ENCODE results near the gene PRKCD. TPM values are rescaled to one million over a fixed set of nuclear protein-coding genes. Genes with fewer than 3 reads are reported as not detected.
A peak's percentile ranks its signal among the peaks of the same experiment; 100 is the strongest.

Gene PRKCD
- total RNA-seq = 1.9 and 3.0 TPM in 2 replicates

DNA sequence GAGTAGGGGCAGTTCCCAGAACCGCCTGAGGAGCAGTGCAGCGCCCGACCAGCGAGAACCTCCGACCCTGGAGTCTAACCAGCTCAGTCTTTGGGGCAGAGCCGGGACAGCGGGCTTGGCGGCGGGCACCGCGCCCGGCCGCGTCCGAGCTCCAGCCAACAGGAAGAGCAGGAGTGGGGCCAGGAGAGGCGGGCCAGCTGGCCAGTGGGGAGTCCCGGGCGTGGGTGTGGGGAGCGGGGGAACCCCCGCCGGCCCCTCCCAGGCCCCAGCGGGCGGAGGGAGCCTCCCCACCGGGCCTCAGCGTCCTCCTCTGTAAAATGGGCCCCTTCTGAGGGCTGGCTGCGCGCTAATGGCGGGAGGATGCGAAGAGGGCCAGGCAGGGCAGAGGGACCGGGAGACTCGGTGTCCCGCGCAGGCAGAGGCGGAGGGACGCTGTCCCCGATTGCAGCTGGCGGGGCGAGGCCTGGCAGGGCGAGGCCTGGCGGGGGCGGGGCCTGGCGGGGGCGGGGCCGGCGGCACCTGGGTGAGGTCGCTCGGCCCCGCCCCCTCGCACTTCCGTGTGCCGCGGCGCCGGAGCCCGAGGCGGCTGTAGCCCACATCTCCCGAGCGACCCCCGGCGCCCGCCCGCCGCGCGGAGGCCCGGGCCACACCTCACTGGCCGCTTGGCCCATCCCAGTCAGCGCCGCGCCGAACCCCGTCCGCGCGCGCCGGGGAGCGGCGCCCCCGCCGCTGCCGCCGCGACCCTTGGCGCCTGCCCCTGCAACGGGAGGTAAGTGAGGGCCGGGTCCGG is at the start of gene PRKCD:
Gene PRKCD (plus strand): TSS at position 550 of the 790 bp plus-strand sequence. CDS start 17,214 bp downstream, outside the sequence.
- peak; percentile 46 to 85 for DNase-seq (ENCODE audit: low read depth in 2 of 2)

DNA sequence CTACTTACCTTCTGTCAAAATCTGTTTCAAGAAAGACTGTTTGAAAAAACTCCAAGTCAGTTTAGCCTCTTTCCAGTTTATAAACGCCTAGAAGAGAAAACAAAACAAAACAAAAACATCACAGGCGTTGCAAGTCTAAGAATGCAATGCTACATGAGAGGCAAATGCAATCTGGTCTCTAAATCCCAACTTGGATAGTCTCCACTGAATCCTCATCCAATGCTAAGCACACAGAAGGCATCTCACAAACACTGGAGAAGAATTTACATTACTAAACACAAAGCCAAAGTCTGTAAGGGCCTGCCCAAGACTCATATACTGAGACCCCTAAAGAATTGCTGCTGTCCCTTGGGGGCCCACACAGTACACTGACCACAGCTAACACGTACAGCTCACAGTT is 49.2 kb upstream of the PRKCD start:
- DNase-seq (ENCODE audit: low read depth in 2 of 2) = no peak

DNA sequence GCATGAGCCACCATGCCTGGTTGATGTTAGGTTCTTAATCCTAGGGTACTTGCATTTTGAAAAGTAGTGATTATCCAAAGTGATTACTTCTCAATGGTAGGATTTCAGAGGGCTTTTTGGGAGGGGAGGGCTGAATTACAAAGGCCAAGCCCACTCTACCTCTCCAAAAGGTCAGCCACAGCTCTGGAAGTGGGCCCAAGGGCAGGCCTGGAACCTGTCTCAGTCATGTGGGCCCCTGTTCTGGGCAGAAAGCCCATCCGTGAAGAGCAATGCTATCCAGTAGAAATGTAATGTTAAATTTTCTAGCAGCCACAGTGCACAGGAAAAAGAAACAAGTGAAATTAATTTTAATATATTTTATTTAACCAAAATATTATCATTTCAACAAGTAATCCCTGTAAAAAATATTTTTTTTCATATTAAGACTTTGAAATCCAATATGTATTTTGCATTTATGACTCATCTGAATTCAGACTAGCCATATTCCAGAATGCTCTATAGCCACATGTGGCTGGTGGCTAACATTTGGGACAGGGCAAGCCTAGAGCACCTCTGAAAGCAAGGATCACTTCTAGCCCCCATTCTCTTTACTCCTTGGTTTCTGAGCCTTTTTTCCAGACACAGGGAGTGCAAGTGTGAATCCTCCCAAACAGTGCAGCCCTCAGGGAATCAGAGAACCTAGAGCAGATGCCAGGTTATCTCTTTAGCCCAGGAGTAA is 47.6 kb upstream of the PRKCD start:
- no peak for DNase-seq (ENCODE audit: low read depth in 2 of 2)

DNA sequence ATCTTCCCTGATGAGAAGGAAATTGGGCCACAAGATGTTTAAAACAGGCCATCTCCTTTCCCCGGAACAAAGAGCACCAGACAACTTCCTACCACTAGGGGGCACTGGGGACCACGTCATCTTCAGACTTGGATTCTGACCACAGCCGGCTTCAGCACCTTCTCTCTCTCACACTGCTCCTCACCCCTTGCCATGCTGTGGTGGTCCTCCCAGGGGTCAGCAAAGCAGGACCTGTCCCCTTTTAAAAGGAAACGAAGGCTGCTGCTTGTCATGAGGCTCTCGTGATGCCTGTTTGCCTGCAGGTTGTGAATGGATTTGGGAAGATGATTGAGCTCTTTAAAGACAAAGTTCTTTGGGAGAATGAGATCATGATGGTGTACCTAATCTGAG is 47.0 kb upstream of the PRKCD start:
- DNase-seq (ENCODE audit: low read depth in 2 of 2) = peak; percentile 57 to 76

DNA sequence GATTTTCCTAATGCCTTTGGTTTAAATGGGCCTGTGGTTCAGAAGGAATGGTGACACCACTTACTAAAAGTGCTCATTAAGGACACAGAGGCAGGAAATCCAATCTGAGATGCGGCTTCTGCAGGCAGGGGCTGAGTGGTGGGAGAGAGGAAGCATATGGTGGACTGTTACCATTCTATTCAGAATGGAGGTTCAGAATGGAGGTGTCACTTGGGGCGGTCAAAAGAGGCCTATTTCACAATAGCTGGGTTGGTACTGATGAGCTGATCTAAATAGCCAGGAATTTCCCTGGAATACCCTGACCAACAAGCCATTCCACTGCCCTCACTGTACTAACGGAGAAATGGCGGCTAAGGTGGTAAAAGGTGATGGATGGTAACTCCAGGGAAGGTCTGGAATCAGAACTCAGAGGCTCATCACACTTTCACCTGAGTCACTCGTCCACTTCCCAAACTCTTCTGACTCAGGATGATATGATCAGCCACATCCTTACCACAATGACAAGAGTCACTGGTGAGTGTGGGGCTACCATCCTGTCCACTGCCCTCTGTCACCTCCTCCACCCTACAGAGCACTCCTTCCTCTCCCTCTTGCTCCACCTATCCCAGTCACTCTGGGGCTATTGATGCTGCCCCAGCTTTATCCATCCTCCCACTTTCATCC is 46.5 kb upstream of the PRKCD start:
- DNase-seq (ENCODE audit: low read depth in 2 of 2) = no peak

DNA sequence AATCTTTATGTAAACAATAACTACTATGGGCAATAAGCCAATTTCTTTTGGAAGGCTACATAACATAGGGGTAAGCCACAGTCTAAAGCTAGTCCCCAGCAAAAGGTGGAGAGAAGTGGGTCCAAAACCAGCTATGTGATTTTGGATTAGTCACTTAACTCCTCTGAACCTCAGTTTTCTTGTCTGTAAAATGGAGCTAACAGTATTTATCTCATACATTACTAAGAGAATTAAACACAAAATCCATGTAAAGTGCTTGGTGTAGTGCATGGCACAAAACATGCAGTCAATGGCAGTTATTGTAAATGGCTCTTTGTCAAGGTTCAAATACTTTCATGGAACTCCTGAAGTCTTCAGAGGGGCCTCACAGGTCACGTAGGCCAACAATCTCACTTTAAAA is 44.1 kb upstream of the PRKCD start:
- DNase-seq (ENCODE audit: low read depth in 2 of 2) = no peak

DNA sequence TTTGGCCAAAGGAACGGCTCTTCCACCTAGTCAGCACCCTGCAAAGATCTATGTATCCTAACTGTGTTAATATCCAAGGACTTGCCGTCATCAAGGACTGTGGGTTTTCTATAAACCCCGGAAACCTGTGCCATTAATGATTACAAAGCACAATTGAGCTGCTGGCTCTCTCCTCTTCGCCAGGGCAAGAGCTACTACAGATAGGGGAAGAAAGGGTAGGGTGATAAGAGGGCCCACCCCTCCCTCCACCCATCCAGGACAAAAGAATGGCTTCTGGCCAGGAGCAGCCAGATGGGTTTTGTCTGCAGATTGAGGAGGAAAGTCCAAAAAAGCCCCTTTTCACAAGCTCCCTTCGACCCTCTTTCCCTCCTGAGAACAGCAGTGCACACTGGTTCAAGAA is 40.7 kb upstream of the PRKCD start:
- no peak for DNase-seq (ENCODE audit: low read depth in 2 of 2)

DNA sequence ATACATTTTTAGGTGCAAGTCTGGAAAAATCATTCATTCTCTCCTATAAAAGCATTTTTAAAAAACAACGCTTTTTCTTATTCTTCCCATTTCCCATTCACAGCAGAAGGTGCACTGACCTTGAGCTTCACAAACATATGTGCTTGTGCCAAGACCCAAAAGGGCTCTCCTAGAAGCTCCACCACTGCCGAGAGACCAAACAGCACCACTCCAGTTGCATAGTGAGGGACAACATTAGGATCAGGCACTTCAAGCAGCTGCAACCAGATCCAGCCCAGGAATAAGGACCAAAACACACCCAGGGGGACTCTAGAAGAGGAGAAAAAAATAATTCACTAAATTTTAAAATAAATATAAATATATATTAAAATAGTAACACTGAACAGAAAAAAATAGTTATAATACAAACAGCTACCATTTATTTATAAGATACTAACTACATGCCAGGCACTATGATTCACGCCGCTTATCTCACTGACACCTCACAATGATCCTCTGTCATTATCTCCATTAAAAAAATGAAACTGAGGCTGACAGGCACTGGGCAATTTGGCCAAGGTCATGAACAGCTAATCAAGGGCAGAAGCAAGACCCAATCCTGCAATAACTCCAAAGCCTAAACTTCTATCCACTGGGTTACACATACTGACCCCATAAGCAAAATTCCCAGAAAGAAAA is 38.6 kb upstream of the PRKCD start:
- DNase-seq (ENCODE audit: low read depth in 2 of 2) = no peak

DNA sequence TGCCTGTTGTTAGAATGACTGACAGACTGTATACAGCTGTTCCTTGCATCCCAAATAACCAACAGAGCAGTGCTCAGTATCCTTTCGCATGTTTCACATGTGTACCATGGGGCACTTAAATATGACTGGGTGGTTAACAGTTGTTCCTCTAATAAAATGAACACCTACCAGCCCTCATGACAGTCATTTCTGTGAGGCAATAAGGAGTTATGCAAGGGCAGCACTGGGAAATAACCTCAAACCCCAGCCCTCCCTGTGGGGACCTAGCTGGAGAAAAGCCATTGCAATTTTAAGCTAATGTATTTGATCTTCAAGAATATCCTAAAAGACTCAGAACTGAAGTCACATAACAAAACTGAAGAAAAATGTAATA is 38.1 kb upstream of the PRKCD start:
- no peak for DNase-seq (ENCODE audit: low read depth in 2 of 2)

DNA sequence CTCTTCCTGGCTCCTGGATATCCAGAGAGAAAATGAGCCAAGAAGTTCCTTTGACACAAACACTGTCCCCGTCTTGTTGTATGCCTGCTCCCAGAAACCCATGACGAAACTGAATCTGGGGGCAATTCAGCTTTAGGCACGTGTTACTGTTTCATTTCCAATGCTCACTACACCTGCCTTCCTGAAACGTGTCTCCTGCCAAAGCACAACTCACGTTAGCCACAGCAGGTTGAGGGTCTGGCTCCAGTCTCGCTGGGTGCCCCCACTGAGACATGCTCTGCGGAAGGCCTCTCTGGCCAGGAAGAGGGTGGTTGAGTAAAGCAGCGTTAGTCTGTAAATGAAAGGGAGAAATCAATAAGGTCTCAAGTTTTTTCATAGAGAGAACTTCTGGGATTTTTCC is 37.5 kb upstream of the PRKCD start:
- DNase-seq (ENCODE audit: low read depth in 2 of 2) = no peak

DNA sequence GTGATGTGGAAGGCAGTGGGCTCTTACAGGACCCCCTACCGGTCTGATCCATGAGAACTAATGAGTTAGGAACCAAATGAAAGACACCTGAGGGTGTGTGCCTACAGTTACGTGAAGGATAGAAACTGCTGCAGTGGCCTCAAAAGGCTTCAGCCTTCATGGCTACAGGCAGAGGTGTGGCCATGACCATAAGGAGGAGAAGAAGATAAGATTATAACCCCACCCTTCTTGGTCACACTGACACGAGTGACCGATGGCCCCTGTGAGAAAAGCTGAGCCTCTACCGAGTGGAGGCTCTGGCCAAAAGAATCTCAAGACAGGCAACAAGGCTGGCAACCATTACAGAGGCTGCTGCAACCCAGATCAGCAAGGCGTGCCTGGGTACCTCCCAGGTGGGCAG is 37.1 kb upstream of the PRKCD start:
- no peak for DNase-seq (ENCODE audit: low read depth in 2 of 2)

DNA sequence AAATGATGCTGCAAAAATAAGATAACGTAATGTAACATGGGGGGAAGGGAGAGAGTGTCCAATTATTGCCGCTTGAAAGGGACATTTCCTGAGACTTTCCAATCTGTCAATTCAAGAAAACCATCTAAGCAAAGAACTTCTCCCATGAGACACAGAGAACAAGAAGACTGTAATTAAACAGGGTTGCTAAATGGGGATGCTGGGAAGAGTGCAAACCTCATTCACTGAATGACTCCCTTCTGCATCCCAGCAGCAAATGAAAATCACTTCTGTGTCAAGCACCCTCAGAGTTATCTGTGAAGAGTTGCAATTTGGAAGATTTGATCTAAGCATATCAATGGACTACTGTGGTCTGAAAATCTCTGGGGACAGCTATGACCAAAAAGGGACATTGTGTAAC is 34.4 kb upstream of the PRKCD start:
- DNase-seq (ENCODE audit: low read depth in 2 of 2) = no peak

DNA sequence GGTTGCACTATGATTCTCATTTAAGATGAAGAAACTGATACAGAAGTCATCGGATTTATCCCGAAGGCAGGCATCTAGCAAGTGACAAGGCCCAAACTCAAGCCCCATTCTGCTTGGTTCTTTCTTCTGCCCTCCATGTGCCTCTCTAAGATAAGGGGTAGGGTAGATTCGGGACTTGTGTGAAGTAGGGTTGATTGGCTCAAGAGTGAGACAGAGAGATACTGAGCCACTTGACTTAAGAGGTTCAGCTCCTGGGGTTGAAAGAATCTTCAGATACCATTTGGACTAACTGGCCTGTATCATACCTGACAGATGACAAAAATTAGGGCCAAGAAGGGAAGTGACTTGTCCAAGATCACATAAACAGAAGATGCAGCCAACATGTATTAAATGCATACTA is 31.7 kb upstream of the PRKCD start:
- DNase-seq (ENCODE audit: low read depth in 2 of 2) = no peak

DNA sequence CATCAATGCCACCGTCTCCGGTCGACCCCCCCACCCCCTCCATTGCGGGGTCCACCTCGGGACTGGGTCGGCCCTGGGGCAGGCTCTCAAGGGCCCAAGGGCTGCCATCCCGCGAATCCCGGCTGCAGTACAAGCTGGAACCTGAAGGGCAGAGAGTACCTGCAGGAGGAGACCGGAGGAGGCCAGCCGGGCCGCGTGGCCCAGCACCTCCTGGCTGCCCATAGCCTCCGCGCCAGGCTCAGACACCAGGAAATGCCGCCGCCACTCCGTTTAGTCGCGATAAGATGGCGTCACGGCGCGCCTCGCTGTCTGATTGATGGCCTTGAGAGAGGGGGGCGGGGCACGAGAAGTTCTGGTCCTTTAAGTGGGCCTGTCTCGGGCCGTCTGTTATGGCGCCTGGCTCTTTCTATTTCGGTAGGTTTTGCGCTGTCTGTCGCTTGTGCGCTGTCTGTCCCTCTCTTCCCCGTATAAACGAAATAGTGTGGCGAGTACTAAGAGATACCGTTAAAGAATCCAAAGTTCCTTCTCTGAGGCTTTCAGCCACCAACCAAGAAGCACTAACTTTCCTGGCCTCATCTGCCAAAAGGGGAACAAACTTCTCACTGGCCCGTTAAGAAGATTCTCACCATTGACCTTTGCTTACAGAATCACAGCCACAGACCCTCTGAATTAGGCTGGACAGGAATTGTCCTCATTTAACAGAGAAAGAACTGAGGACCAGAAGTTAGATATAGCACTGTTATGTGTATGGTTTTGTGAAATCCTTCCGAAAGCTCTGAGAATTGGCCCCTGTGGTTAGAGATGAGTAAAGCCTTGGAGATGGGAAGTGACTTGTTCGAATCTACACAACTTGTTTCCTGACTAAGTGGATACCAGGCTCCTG is 30.6 kb upstream of the PRKCD start, which contains the start of gene RFT1:
Gene RFT1 (minus strand): TSS at position 257 of the 883 bp plus-strand sequence. CDS start 35 bp downstream, at position 222.
- DNase-seq (ENCODE audit: low read depth in 2 of 2) = peak; percentile 89 to 98

DNA sequence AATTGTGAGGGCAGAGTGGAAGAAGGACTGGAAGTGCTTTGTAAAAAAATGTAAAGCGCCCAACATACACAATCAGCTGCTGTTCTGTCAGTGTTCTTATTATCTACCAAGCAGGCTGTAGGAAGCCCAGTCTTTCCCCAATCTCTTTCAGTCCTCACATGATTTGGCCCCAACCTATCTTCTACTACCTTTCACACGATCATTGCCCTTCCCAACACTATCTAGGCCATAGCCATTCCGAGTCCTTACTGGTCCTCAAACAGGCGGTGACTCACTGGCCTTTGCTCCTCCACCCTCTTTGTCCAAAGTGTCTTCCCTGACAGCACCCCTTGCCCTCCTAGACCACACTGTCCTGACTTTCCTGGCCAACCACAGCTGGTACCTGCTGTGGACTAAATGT is 29.9 kb upstream of the PRKCD start:
- DNase-seq (ENCODE audit: low read depth in 2 of 2) = no peak

DNA sequence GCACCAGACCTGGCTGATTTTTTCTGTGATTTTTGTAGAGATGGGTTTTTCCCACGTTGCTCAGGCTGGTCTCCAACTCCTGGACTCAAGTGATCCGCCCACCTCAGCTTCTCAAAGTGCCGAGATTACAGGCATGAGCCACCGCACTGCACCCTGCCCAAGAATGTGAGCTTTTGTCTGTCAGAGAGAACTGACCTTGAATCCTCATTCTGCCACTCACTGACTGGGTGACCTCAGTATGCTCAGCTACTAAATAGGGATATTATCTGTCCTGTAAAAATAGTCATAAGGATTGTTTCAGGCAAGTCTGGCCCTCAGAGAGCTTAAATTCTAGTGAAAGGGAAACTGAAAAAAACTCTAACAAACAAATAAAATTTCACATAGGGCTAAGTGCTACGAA is 28.7 kb upstream of the PRKCD start:
- DNase-seq (ENCODE audit: low read depth in 2 of 2) = no peak

DNA sequence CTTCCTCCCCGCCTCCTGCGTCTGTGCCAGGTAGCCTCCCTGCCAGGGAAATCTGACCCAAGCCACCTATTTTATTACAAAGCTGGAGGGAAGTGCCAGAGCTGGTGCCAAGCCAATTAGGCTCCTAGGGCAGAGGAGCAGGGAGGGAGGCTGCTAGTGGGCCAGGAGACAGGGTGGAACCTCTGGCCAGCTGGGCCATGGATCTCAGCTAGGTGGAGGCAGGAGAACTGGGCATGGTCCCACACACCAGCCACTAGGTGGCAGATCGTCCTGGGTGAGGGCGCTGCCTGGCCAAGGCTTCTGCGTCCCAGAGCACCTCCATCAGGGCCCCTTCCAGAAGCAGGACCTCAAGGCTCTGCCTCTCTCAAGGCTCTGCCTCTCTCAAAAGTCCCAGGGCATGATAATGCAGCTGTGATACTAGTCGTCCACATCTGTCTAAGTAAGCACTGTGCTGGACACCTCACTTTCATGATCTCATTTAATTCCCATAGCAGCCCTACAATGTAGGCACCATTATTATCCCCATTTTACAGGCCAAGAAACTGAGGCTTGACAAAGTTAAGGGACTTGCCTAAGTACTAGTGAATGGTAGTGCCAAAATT is 26.3 kb upstream of the PRKCD start:
- DNase-seq (ENCODE audit: low read depth in 2 of 2) = peak; percentile 32 to 70

DNA sequence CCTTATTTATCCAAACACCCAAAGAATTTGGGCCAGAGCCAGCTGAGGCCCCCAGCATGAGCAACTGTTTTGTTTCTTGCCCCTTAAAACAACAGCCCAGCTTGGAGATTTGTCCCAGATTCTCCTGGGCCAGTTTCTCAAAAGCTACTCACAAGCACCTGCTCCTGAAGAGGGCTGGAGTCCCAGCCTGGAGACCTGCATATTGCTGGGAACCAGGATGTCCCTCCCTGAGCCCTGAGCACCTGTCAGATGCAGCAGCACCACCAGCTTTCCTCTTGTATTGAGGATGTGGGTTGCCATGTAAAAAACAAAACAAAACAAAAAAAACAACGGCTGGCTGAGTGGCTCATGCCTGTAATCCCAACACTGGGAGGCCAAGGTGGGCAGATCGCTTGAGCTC is 23.8 kb upstream of the PRKCD start:
- DNase-seq (ENCODE audit: low read depth in 2 of 2) = no peak

DNA sequence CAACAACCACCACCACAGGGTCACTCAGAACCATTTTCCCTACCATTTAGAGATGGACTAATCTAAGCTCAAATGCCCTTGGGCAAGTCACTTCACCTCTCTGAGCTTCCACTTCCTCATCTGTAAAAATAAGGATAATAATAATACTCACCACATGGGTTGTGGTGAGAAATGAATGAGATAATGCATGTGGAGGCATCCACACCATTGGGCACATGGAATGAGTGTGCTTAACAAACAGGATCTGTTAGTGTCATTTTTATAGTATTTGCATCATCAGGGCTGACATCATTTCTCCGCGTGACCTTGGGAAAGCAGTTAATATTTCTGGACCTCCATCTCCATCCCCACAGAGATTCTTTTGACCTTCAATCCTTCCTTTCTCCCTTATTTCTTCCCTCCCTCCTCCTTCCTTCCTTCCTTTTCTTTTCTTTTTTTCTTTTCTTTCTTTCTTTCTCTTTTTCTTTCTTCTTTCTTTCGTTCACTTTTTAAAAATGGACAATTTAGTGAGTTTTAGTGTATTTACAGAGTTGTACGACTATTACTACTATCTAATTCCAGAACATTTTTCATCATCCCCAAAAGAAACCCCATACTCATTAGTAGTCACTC is 23.1 kb upstream of the PRKCD start:
- no peak for DNase-seq (ENCODE audit: low read depth in 2 of 2)
